22Rv1 (cell line): ENCODE measurements around the gene RAB3A.

Experiments
- H3K27ac ChIP-seq: fragments of 450-650 bp; 2 replicates; pipeline ENCODE4 v1.5.1; 2017
- CTCF ChIP-seq: fragments of 450-650 bp; IDR thresholded peaks from 2 replicates; pipeline ENCODE4 v1.5.1; 2017; ENCODE audit warnings: mild to moderate bottlenecking
- ZFX ChIP-seq: fragments of 450-650 bp; IDR thresholded peaks from 2 replicates; pipeline ENCODE4 v1.6.1; 2017; ENCODE audit warnings: antibody characterized with exemption, borderline replicate concordance

The RAB3A gene

GRCh38 chr19:18204394-18205199 is 755 bp upstream of the RAB3A start:
- TF ChIP-seq CTCF, result no peak
- no peak for TF ChIP-seq ZFX

GRCh38 chr19:18203408-18203862 is 407 bp downstream of the RAB3A start:
- H3K27ac ChIP-seq, result peak overlapping the region; percentile 68
- TF ChIP-seq CTCF (no peak), ZFX (no peak)

More at GRCh38 chr19:18204394-18205199, 755 bp upstream of the RAB3A start:
- H3K27ac ChIP-seq, result peak overlapping the region; percentile 49; the same call in 1 of the 2 replicates

- TF ChIP-seq CTCF, result peak; percentile 14; the same call in 1 of the 2 replicates
- no peak for TF ChIP-seq ZFX
- peak overlapping the region; percentile 68 for H3K27ac ChIP-seq
These were observed 949 bp downstream of the RAB3A start for GRCh38 chr19:18202778-18203407.

- no peak overlapping the region for H3K27ac ChIP-seq
- no peak for TF ChIP-seq CTCF
- TF ChIP-seq ZFX, result no peak
These were observed 1.5 kb downstream of the RAB3A start for GRCh38 chr19:18202397-18202777.

GRCh38 chr19:18198374-18198773 is 5.5 kb downstream of the RAB3A start:
- TF ChIP-seq CTCF, result no peak
- TF ChIP-seq ZFX, result no peak
- H3K27ac ChIP-seq, result no peak overlapping the region

- H3K27ac ChIP-seq, result no peak overlapping the region
- TF ChIP-seq ZFX, result no peak
- no peak for TF ChIP-seq CTCF
These were observed 5.9 kb downstream of the RAB3A start for GRCh38 chr19:18197941-18198340.

GRCh38 chr19:18197306-18197705 is 6.5 kb downstream of the RAB3A start:
- TF ChIP-seq CTCF, result no peak
- no peak for TF ChIP-seq ZFX
- H3K27ac ChIP-seq, result no peak overlapping the region
